ENCODE data around the gene RNF149. TPM values are rescaled to one million over a fixed set of nuclear protein-coding genes. Genes with fewer than 3 reads are reported as not detected.

The RNF149 gene
- total and polyA plus RNA-seq, 9 of the 15 experiments (the other 6 are each of a cell fraction or from before 2014, with no cell fraction given), result 9.0 to 31.5 (median 22.8) TPM

DNA sequence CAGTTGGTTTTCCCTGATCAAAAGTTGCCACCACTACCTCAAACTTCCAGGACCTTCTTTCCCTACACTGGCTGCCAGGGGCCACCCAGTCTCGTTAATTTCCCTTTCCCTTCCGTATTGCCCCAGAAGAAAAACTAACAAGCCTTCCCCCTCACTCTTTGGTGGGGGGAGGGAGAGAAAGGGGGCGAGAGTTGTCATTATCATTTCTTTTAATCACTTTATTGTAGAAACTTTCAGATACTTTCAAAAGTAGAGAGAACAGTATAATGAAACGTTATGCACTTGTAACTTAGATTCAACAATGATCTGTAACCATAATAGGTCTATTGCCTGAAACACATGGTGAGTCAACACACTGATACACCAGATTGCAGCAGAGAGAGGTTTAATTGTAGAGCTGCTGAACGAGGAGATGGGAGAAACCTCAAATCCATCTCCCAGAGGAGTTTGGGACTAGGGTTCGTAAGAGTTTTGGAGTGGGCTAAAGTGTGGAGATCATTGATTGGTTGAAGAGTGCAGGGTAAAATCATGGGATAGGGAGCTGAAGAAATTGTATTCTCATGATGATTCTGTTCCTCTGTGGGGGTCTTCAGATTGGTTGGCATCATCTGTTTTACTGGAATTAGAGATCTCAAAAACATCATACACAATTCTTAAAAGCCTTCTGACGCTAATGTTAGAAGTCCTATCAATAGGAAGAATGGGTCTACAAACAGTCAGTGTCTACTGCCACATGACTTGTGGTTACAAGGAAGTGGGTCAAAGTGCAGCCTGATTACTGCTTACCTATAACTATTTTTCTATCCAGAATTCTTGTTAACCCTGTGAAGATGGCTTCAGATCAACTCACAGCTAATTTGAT is 2.6 kb upstream of the RNF149 start (continued):
- TF ChIP-seq ZNF518B (CRISPR knock-in tag; IDR thresholded peaks at IDR 0.05) (no peak), RFX1 (IDR thresholded peaks at IDR 0.05) (no peak), ZBTB34 (CRISPR knock-in tag; IDR thresholded peaks at IDR 0.05) (no peak), NR2C1 (IDR thresholded peaks at IDR 0.05) (peak; percentile 19; the same call in 1 of the 2 replicates), NR2C1 (tag; IDR thresholded peaks at IDR 0.05) (peak; percentile 47; the same call in 1 of the 2 replicates), FOSL1 (tag; conservative IDR thresholded peaks at IDR 0.05) (0 out of 2 replicates have a peak, but pooled peaks have one; percentile 32), SREBF2 (CRISPR knock-in tag; IDR thresholded peaks at IDR 0.05) (no peak), CBX1 (IDR thresholded peaks at IDR 0.05; ENCODE audit: low read depth) (no peak), MTA2 (IDR thresholded peaks at IDR 0.05; ENCODE audit: low read depth) (no peak), KLF6 (CRISPR knock-in tag; IDR thresholded peaks at IDR 0.05; ENCODE audit: borderline replicate concordance) (no peak), VEZF1 (CRISPR knock-in tag; IDR thresholded peaks at IDR 0.05) (no peak), SAFB (IDR thresholded peaks at IDR 0.05; ENCODE audit: borderline replicate concordance, low read depth, low read length) (no peak), SMAD4 (CRISPR knock-in tag; conservative IDR thresholded peaks at IDR 0.05) (0 out of 2 replicates have a peak, but pooled peaks have one; percentile 15), SETDB1 (IDR thresholded peaks at IDR 0.05; ENCODE audit: low read length) (no peak), POLR2G (IDR thresholded peaks at IDR 0.05; ENCODE audit: low read depth, low read length) (no peak)
